NCI-H146 treated with DMSO at 0.1 percent for 48 hours (cell line): ENCODE measurements around the gene CRAT.

Source experiments
- DNase-seq: peaks from one replicate; lab custom pipeline; 2025; ENCODE audit not compliant: unreplicated experiment; lab: John Stamatoyannopoulos, UW

Gene CRAT

DNA sequence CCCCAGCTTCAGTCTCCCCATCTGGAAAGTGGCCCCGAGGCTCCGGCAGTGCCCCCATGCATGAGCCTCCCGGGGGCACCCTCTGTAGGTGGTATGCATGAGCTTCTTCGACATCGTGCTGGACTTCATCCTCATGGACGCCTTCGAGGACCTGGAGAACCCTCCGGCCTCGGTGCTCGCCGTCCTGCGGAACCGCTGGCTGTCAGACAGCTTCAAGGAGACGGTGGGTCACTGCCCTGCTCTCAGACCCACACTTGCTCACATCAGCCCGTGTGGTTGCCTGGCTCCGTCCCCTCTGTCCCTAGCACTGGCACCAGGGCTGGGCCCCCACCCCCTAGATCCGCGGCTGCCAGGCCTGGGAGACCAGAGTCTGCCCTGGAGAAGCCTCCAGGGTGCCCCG lies 42.5 kb downstream of the CRAT start:
- DNase-seq, result no peak

DNA sequence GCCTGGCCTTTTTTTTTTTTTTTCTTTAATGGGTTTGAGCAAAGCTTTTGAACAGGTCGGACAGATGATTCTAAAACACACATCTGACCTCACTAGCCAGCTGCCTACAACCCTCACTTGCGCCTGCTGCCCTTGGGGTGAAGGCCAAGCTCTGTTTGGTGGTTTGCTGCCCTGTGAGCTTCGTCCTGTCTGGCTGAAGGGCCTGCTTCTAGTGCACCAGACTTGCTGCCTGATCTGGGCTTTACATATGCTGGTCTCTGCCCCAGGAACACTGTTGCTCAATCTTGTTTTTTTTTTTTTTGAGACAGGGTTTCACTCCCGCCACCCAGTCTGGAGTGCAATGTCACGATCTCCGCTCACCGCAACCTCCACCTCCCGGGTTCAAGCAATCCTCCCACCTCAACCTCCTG lies 46.1 kb downstream of the CRAT start:
- no peak for DNase-seq

DNA sequence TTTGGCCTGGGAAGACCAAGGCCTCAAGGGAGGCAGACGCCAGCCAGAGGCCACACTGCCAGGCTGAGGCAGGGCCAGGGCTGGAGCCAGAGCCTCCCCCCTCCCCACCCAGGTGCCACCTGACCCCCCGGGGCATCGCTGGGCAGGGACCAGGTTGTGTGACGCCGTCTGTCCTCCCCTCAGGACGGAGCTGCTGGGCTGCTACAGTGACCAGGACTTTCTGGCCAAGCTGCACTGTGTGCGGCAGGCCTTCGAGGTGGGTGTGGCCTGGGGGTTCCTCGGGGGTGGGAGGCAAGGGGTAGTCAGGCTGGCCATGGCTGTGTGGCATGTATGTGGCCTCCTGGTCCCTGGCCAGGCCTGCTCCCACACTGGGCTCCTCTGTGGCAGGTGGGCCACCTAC lies 47.5 kb downstream of the CRAT start:
- DNase-seq, result no peak

DNA sequence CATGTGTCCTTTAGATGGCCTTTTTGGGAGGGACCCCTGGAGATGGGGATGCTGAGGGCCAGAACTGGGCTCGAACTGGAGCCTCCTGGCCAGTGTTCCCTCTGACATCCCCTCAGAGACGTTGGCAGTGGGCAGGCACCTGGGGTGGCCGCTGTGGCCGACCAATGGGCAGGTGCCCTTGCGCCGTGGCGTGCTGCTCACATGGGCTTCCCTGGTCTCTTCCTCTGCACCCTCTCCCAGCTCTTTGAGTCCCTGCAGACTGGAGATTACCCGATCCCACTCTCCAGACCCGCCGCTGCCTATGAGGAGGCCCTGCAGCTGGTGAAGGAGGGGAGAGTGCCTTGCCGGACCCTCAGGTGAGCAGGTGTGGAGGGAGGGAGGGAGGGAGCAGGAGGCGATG lies 49.6 kb downstream of the CRAT start:
- DNase-seq, result no peak

DNA sequence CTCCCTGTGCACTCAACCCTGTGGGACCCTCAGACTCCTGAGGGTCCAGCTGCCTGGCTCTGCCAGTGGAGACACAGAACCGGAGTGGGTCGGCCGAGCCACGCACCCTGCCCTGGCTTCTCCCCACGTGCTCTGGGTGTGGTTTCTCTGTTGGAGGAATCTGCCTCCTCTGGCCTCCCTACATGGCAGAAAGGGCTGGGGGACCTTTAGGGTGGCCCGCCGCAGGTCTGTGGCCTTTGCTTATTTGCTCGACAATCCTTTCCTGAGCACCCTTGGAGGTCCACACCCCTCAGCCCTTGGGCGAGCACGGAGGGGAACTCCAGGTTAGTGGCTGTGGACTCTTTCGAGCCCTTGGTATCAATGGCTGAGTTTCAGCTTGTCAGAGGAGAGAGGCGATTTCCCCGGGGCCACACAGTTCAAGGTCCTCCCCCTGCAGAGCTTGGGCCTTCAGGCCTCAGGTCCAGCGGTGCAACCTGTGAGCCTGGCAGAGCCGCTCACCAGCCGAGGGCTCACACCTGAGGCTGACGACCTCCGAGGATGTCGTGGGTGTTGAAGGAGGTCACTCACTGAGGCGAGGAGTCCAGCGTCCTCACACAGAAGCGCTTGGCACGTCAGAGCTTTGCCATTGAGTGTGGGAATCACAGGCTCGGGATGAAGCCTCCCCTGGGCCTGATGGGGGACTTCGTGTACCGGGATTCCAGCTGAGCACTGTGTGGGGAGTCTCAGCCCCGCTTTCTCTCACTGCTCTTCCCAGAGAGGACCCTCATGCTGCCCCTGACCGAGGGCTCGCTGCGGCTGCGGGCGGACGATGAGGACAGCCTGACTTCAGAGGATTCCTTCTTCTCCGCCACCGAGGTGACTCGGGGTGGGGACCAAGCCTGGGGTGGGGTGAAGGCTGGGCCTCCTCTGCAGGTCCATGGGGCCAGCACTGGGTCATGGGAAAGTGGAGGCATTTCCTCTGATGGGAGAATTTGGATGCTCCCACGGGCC lies 50.5 kb downstream of the CRAT start:
- no peak for DNase-seq

DNA sequence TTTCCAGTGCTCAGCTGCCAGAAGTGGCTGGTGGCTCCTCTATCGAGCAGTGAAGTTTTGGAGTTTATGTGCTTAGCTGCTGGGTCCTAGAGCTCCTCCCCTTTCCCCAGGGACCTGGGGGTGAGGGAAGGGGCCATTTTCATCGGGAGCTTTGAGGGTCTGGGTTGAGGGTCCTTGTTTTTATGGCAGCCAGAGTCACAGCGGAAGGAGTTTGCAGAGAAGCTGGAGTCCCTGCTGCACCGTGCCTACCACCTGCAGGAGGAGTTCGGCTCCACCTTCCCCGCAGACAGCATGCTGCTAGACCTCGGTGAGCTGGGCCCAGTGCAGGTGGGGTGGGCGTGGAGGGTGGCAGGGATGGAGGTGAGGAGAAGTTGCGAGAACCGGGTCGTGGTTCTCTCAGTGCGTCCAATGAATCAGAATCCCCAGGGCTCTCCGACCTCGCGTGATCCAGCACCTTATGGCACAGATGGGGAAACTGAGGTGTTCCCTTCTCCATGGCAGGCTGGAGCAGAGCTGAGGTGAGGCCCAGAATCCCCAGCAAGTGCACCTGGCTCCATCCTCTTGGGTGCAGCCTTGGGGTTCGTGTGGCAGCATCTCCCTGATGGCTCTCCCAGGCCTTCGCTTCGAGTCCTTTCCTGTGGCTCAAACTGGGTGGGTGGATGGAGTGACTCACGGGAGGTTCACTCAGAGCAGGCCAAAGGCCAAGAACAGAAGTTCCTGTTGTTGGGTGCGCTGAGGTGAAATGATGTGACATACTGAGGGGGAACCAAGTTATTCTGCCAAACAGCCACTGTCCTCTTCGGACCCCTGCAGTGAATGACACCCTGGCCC lies 51.4 kb downstream of the CRAT start:
- DNase-seq, result no peak

DNA sequence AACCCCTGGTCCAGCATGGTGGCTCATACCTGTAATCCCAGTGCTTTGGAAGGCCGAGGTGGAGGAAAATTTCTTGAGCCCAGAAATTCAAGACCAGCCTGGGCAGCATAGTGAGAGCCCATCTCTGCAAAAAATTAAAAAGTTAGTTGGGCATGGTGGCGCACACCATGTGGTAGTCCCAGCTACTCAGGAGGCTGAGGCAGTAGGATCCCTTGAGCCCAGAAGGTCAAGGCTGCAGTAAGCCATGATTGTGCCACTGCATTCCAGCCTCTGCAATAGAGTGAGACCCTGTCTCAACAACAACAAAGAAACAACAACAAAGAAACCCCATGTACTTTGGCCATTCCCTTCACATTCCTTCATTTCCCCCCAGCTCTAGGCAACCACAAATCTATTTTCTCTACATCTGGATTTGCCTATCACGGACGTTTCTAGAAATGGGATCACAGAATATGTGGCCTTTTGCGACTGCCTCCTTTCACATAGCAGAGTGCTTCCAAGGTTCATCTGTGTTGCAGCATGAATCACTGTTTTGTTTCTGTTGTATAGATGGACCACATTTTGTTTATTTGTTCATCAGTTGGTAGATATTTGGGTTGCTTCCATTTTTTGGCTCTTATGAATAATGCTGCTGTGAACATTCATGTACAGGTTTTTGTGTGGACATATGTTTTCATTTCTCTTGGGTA lies 56.3 kb downstream of the CRAT start:
- no peak for DNase-seq

DNA sequence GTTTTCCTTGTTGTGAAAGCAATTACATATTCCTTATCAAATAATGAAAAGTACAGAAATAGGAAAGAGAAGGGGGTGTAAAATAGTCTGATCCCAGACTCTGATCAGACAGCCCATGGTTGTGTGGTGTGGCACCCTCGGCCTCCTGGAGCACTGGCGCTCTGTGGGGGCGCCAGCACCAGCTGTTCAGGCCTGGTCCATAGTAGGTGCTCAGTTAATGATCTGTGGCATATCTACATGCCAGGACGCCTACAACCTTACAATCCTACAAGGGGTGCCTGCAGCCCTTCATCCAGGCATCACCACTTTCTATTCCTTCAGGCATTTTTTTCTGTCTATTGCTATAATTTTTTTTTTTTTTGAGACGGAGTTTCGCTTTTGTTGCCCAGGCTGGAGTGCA lies 57.6 kb downstream of the CRAT start:
- DNase-seq, result no peak

DNA sequence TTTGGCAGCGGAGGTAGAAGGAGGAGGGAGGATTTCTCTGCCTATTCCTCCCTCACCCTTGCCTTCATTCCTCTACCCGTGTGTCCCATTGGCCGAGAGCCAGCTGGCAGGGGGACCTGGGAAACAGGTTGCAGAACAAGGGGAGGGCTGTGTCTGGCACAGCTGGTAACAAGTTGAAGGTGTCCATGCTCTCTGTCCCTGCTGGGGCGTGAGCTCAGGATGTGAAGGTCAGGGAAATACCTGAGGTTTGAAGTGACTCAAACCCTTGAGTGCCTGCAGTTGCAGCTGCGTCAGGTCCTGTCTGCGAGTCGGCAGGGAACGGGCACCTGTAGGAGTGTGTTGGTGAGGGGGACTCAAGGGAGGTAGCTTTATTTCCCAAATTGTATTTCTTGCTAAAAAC lies 58.0 kb downstream of the CRAT start:
- DNase-seq, result no peak
